ENCODE measurements around the gene BFAR.
"Not testable (repeated sequence)": the region's sequence is repeated elsewhere in the genome, so short reads cannot be mapped to it uniquely, and the experiment has no call there.

Gene BFAR

DNA sequence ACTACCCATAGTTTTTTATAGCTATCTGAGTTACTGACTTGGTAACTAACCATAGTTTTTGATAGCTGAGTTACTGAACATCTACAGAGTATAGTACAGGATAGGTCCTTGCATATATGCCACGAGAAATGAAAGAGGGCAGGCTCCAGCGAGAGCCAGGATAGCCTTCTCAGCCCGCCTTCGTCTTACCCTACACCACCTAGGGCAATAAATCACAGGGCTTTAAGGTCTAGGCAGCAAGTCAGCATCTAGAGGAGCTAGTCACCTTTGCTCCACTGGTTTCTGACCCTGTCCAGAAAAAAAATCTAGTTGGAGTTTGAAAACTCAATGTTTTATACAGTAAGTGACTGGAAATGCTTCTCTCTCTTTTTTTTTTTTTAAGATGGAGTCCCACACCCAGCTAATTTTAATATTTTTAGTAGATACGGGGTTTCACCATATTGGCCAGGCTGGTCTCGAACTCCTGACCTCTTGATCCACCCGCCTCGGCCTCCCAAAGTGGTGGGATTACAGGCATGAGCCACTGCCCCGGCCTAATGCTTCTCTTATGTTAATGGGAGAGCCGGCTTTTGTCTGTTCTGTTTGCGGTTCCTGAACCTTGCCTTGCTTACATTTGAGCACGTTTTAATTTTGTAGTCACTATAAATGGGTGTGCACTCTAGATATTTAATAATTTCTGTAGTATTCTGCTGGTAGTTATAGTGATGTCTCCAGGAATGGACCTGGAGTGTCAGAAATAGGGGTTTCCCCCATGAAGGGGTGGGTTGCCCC is 2.8 kb downstream of the BFAR start:
- no peak for DNase-seq

- DNase-seq, result not testable (repeated sequence)
These were observed 3.6 kb downstream of the BFAR start for GRCh38 chr16:14636179-14636950.

GRCh38 chr16:14636951-14637240 is 4.1 kb downstream of the BFAR start:
- DNase-seq, result not testable (repeated sequence)

DNA sequence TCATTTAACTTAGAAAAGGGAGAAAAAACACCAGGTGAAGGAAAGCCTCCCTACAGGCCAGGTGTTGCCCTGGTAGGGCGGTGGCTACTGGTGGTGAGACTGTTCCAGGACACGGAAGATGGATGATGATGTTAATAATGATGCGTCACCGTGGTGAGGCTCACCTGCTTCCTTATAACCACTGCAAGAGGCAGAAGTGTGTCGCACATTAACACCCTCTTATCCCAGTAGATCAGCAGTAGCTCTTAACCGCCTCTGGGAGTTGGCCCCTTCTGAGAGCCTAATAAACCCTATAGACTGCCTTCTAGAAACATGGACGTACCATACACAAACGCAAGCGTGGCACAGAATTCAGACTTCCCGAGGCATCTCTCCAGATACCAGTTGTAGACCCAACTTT is 7.8 kb downstream of the BFAR start:
- no peak for DNase-seq

DNA sequence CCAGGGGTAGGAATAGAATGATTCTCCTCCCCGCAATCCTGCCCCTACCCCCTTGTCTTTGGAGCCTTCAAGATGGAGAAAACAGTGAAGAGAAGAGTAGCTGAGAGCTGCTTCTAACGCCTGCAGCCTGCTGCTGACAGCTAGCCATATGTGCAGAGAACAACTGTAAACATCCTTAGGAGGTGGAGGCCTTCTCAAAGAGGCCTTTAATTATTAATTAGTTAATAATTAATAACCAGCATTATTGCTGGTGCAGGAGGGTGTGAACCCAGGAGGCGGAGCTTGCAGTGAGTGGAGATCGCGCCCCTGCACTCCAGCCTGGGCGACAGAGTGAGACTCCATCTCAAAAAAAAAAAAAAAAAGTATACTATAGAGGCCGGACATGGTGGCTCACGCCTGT is 8.5 kb downstream of the BFAR start:
- DNase-seq, result no peak

DNA sequence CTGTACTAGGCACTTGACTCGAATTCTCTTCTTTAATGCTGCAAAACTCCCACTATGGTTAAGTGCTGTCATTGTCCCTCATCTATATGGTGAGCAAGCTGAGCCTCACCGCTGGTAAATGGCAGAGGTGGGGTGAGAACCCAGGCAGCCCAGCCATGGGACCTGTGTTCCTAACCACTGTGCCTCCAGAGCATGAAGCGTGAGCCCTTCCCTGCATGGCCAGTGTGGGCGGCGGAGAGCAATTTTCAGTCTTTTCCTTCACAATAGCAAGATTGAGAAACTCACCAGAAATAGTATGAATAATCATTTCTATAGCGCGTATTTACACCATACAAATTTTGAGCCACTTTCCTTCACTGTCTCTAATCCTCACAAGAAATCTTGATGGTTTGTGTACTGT is 9.2 kb downstream of the BFAR start:
- no peak for DNase-seq

DNA sequence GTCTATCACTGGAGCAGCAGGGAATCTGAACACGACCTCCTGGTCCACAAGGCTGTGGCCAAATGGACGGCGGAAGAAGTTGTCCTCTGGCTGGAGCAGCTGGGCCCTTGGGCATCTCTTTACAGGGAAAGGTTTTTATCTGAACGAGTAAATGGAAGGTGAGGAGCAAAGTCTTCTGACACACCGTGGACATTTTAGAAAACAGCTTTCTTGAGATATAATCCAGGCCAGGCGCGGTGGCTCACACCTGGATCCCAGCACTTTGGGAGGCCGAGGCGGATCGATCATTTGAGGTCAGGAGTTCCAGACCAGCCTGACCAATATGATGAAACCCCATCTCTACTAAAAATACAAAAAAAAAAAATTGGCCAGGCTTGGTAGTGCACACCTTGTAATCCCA is 17.1 kb downstream of the BFAR start:
- DNase-seq, result no peak

DNA sequence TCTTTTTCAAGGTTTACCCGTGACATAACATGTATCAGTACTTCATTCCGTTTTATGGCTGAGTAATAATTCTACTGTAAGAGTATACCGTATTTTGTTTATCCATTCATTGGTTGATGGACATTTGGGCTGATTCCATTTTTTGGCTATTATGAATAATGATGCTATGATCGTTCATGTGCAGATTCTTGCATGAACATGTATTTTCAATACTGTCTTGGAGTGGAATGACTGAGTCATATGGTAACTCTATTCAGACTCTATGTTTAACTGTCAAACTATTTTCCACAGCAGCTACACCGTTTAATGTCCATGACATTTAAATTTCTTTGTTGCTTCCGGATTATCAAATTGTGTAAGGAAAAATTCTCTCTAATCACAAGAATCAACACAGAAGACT is 17.9 kb downstream of the BFAR start:
- DNase-seq, result no peak

DNA sequence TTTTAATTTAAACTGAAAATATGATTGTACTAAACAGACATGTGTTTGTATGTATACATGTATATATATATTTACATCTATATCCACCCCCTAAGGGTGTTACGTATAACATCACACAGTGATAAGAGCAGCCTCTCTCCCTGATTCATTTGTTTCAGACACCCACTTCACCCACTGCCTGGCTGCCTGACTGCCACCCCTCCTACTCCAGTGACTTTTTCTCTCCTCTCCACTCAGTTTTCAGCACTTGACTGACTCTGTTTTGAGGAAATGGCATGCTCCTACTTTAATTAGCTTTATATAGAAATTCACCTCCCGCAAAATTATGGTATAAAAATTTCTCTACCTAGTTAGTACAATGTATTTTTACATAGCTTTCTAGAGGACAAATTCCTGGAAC is 20.0 kb downstream of the BFAR start:
- DNase-seq, result no peak

DNA sequence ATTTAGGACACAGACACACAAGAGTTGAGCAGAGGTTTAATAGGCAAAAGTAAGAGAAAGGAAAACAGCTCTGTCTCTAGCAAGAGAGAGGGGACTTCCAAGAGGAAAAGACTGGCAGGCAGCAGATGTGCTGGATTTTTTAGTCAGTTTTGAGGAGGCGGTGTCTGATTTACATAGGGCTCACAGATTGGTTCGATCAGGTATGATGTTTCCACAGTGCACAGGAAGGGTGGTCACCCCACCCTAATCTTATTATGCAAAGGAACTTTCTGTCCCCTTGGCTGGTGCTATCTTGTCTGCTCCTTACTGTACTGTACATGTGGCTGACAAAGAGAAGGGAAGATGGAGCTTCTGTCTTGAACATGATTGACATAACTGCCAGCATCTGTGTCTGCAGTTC is 25.3 kb downstream of the BFAR start:
- DNase-seq, result peak in 1 of 58 donors; percentile 7

DNA sequence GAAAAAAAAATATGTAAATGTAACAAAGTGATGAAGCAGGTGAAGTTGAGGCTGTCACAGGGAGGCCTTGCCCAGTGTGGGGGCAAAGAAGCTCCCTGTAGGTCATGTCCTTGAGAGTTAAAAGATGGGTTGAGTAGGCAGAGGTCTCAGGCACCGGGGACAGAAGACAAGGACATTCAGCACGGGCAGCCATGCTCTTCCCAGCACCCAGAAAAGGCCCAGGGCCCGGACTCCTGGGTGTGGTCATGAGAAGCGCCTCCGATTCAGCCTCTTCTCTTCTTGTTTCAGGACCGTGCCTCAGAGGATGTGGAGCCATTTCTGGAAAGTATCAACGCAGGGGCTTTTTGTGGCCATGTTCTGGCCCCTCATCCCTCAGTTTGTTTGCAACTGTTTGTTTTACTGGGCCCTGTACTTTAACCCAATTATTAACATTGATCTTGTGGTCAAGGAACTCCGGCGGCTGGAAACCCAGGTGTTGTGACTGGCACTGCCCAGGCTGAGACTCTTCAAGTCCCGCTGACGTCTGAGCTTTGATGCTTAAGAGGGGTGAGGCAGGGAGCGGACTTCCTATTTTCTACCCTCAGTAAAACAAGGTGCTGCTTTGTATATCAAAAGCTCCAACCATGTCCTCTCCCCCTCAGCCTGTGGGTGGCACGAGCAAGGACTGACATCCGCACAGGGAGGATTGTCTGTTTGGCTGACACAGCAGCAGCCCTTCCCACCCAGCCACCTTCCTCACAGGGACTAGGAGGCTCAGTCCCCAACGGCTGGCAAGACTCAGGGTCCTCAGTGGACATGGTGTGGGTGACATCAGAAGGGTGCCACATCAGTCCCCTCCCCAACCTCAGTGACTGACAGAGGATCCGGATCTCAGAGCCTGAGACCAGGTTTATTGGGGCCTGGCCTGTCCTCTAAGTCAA is 34.9 kb downstream of the BFAR start:
- no peak for DNase-seq

DNA sequence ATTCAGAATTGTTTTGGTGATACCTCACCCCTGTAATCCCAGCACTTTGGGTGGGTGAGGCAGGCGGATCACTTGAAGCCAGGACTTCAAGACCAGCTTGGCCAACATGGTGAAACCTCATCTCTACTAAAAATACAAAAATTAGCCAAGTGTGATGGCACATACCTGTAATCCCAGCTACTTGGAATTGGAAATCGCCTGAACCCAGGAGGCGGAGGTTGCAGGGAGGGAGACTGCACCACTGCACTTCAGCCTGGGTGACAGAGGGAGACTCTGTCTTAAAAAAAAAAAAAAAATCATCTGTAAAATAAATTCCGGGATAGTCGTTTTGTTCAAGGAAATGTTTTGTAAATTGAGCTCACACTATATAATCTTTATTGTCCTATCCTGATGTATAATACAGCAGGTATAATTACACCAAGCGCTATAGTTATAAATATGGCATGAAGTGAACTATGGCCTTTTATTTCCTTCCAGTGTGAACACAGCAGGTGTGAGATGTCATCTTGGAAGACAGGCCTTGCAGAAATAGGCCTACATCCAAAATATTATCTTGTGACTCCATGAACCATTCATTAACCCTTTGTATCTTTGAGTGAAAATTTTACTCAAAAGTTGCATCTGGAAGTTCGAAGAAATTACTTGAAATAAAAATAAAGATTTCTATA is 35.9 kb downstream of the BFAR start:
- DNase-seq, result no peak

GRCh38 chr16:14669776-14670175 is 37.0 kb downstream of the BFAR start:
- no peak for DNase-seq

DNA sequence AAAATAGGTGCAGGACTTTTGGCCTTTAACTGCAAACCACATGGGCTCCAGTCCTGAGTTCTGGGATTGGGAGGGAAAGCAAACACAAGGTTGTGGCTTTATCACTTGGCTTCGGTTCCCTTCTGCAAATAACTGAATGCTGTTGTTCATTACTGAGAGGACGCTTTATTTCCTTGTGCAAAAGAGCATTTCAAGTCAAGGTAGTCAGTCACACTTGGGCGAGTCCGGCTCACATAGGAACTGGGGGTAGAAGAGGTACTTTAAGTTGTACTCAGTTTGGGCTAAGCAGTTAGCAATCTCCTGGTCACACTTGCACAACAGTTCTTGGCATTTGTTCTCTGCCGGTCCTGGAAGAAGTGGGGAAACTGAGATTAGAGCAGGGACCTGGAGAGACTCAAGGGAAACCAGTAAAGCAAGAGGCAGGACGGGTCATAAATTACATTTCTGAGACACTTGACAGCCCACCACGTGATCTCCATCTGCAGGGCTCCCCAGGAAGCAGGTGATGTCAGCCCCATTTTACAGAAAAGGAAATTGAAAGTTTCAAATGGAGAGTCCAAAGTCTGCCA is 39.7 kb downstream of the BFAR start:
- DNase-seq, result no peak

DNA sequence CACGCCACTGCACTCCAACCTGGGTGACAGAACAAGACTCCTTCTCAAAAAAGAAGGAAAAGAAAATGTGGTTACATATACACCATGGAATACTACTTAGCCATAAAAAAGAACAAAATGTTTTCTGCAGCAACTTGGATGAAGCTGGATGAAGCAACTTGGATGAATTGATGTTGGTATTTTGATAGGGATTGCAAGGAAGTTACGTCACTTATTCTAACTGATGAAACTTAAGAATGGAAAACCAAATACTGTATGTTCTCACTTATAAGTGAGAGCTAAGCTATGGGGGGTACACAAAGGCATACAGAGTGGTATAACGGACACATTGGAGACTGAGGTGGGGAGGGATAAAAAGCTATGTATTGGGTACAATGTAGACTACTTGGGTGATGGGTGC is 43.9 kb downstream of the BFAR start:
- DNase-seq, result no peak

- no peak for DNase-seq
These were observed 44.9 kb downstream of the BFAR start for GRCh38 chr16:14677627-14678026.

GRCh38 chr16:14678748-14679497 is 46.2 kb downstream of the BFAR start:
- DNase-seq, result no peak

DNA sequence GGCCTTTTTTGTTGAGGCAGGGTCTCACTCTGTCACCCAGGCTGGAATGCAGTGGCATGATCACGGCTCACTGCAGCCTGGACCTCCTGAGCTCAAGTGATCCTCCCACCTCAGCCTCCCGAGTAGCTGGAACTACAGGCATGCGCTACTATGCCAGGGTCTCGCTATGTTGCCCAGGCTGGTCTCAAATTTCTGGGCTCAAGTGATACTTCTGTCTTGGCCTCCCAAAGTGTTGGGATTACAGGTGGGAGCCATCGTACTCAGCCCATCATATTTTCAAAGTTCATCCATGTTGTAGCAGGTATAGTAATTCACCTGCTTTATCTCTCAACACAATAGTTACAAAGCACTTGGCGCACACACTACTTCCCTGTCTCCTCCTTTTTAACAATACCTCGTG is 47.6 kb downstream of the BFAR start:
- not testable (repeated sequence) for DNase-seq

DNA sequence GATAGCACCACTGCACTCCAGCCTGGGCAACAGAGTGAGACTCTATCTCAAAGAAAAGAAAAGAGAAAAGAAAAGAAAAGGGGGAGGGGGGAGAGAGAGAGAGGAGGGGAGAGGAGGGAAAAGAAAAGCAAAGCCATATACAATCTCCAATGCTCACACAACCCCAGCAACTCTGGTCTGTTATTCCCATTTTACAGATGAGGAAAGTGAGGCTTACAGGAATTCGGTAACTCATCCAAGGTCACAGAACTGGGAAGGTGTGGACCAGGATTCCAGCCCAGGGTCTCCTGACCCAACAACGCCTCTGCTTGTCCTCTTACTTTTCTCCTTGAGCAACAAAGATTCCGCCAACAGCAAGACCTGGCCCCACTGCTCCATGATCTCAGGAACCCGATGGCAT is 48.4 kb downstream of the BFAR start:
- no peak for DNase-seq

DNA sequence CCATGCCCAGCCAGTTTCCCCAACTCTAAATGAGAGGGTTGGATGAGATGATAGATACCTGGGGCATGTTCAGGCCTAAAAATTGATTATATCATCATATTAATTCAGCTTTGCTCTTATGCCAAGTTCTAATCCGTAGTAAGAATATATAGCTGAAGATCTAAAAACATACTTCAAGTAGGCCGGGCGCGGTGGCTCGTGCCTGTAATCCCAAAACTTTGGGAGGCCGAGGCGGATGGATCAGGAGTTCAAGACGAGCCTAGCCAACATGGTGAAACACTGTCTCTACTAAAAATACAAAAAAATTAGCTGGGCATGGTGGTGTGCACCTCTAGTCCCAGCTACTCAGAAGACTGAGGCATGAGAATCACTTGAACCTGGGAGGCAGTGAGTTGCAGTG is 49.4 kb downstream of the BFAR start:
- DNase-seq, result no peak
